Omental fat pad (tissue), 4 donors: ENCODE data around the gene AHI1. TPM values are rescaled to one million over a fixed set of nuclear protein-coding genes. Genes with fewer than 3 reads are reported as not detected.

Source experiments
- ATAC-seq: fragments of 150-250 bp; one replicate; pipeline ENCODE4 v1.9.1; 2016; ENCODE audit warnings: mild to moderate bottlenecking, moderate library complexity; ENCODE audit not compliant: low FRiP score
- DNase-seq: peaks from one replicate; pipeline ENCODE4 v3.0.0-alpha.2; 2019; ENCODE audit warnings: low spot score
- total RNA-seq, 4 donors: library from RNA; depleted of rRNA; stranded (reverse); fragments of >200 nt; gene quantifications; one replicate each; pipeline ENCODE4 v1.1.0, GENCODE V29; 2016
- TF ChIP-seq, protein P1 (sequence below), 3 donors: fragments of 450-650 bp; IDR thresholded peaks; one replicate each; pipeline ENCODE4 v1.5.1; 2016 to 2017; ENCODE audit warnings: antibody characterized with exemption in 3 of 3, mild to moderate bottlenecking in 3 of 3, moderate library complexity in 2 of 3

AHI1 gene
- total RNA-seq, 4 donors from 2014 or later: 26.3 to 59.3 (median 35.7) TPM

DNA sequence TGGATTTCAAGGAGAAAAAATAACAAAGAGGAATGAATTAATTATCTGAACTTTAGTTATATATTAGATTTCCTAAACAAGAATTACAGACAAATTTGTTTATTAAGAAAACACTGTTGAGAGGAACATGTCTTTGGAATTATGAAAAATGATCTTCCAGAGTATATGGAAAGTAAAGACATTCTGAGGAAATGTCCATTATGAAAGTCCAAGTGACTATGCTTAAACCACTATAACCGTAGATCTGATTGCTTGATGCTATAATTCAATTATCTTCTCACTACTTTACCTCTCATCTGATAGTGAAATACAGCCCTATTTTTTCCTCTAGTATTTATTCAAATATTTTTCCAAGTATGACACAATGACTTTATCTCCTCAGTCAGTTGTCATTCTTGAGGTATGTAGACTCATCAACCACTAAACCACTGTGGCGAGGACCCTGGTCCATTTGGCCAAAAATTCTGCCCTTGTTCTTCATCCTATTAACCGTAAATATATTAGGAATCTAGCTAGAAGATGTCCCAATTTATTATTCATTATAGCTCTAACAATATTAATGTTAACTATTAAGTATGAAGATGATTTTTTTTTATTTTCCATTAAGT, 37.3 kb upstream of the AHI1 start:
- no peak for DNase-seq
- TF ChIP-seq, protein P1, sequence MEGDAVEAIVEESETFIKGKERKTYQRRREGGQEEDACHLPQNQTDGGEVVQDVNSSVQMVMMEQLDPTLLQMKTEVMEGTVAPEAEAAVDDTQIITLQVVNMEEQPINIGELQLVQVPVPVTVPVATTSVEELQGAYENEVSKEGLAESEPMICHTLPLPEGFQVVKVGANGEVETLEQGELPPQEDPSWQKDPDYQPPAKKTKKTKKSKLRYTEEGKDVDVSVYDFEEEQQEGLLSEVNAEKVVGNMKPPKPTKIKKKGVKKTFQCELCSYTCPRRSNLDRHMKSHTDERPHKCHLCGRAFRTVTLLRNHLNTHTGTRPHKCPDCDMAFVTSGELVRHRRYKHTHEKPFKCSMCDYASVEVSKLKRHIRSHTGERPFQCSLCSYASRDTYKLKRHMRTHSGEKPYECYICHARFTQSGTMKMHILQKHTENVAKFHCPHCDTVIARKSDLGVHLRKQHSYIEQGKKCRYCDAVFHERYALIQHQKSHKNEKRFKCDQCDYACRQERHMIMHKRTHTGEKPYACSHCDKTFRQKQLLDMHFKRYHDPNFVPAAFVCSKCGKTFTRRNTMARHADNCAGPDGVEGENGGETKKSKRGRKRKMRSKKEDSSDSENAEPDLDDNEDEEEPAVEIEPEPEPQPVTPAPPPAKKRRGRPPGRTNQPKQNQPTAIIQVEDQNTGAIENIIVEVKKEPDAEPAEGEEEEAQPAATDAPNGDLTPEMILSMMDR (IDR thresholded peaks at IDR 0.05): no peak
- ATAC-seq: no peak

DNA sequence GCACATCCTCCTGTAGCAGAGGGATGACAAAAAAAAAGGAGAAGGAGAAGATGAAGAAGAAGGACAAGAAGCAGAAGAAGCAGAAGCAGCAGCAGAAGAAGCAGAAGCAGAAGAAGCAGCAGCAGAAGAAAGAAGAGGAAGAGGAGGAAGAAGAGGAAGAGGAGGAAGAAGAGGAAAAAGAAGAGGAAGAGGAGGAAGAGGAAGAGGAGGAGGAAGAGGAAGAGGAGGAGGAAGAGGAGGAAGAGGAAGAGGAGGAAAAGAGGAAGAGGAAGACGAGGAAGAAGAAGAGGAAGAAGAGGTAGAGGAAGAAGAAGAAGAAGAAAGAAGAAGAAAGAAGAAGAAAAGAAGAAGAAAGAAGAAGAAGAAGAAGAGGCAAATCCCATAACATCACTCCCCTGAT, 35.0 kb upstream of the AHI1 start:
- DNase-seq (no peak), ATAC-seq (no peak)
- TF ChIP-seq, protein P1 (IDR thresholded peaks at IDR 0.05): no peak

DNA sequence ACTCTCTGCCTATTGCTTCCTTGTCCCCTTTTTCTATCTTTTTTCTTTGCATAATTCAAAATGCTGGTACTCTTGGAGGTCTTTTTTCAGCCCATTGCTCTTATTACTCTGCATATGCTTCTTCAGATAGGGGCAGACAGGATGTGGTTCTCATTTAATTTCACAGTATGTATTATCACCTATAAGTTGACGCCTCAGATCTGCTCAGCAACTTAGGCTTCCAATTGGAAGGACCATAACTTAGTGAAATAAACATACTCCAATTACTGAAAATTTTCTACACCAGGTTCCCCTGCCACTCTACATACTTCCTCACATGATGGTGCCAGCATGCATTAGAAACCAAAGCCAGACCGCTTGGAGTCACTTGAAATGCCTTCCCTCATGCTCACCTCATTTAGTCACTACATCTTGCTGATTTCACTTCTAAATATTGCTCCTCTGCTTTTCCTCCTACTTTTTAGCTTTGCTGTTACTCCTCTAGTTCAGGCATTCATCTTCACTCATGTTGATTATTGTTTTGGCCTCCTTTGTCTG, 34.5 kb upstream of the AHI1 start:
- TF ChIP-seq, protein P1 (IDR thresholded peaks at IDR 0.05): no peak
- no peak for DNase-seq
- no peak for ATAC-seq

DNA sequence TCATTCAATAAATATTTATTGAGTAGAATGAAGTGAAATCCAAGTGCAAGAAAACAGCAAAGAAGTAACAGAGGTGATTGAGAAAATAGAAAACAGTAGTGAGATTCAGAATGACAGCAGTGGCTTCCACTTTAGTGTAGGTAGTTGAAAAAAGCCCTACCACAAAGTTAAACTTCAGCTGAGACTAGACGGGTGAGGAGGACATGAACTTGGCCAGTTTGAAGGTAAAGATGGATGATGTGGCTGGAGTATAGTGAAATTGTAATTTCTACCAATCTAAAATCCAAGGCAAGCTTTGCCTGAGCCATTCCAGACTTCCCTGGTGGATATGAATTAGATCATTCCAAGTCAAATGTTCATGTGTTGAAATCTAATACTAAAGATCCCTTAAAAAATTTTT, 32.6 kb upstream of the AHI1 start:
- TF ChIP-seq, protein P1 (IDR thresholded peaks at IDR 0.05): no peak
- DNase-seq: no peak
- no peak for ATAC-seq

DNA sequence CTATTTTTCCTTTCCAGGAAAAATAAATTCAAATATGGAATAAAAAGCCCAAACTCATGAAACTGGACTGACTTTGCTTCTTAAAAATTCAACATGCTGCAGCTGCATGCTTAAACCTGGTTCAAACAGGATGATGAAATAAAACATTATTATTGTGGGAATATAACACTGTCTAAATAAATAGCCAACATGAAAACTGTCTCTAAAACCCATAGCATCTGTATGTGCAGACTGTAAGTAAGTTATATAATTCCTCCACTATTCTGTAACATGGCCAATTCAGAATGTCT, 30.4 kb upstream of the AHI1 start:
- no peak for ATAC-seq
- TF ChIP-seq, protein P1 (IDR thresholded peaks at IDR 0.05): no peak
- DNase-seq: no peak

GRCh38 chr6:135527116-135527959, 29.8 kb upstream of the AHI1 start:
- DNase-seq (no peak), ATAC-seq (no peak)
- TF ChIP-seq, protein P1 (IDR thresholded peaks at IDR 0.05): no peak

DNA sequence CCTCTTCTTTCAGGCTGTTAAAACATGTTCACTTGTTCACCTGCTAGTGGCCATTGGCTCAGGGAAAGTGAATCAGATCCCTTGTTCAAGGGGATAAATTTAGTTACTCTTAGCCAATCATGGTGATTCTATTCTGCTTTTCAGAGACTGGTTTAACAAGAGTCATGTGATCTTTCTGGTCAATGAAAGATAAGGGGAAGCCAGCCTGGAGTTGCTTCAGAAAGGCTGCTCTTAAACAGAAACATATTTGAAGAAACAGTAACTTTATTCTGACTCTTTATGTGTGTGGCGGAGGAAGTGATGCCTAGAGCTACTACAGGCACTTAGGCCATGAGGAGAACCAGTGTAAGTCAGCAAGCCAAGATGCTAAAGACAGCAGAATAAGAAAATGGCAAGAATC, 28.1 kb upstream of the AHI1 start:
- TF ChIP-seq, protein P1 (IDR thresholded peaks at IDR 0.05): no peak
- no peak for ATAC-seq
- no peak for DNase-seq
